Right cardiac atrium (tissue), 5 donors: ENCODE measurements around the gene NOD1. TPM values are rescaled to one million over a fixed set of nuclear protein-coding genes. Genes with fewer than 3 reads are reported as not detected.
"Not testable (repeated sequence)": the region's sequence is repeated elsewhere in the genome, so short reads cannot be mapped to it uniquely, and the experiment has no call there.

ENCODE experiments used
- ATAC-seq, 2 donors: fragments of 200-7000 bp; cut with Tn5 transposase; one replicate each; pipeline versions ENCODE4 v1.8.0 to v1.9.1; 2020; ENCODE audit warnings: moderate library complexity in 2 of 2, mild to moderate bottlenecking in 1 of 2
- DNase-seq, 3 donors: peaks; one replicate each; pipeline ENCODE4 v3.0.0-alpha.2; 2020
- H3K27ac ChIP-seq: one replicate; pipeline ENCODE4 v1.5.1; 2013; ENCODE audit warnings: mild to moderate bottlenecking, low read length, control low read depth, moderate library complexity
- H3K27me3 ChIP-seq: one replicate; pipeline ENCODE4 v1.6.1; 2013; ENCODE audit not compliant: control insufficient read depth, insufficient read depth
- H3K4me1 ChIP-seq: one replicate; pipeline ENCODE4 v1.6.1; 2013; ENCODE audit warnings: low read length; ENCODE audit not compliant: control insufficient read depth, insufficient read depth
- H3K4me3 ChIP-seq: one replicate; pipeline ENCODE4 v1.5.1; 2013; ENCODE audit warnings: low read length, control low read depth
- H3K9me3 ChIP-seq: one replicate; pipeline ENCODE4 v1.6.1; 2013; ENCODE audit warnings: low read length; ENCODE audit not compliant: control insufficient read depth
- WGBS: extraction: QIAGEN DNeasy Blood & Tissue Kit; methylation state at CpG from one replicate; pipeline ENCODE4 v1.1.7; 2013; 5-methylcytosine and 5-hydroxymethylcytosine counted together
- intact Hi-C, 4 donors: fragments of 100-400 bp; cut with DNase I; formaldehyde crosslinking; loops; one replicate each; pipeline versions ENCODE4 v1.11.0 to v1.14.0; 2022 to 2023
- polyA plus RNA-seq: library from polyadenylated mRNA; stranded (reverse); fragments of 200-250 nt; gene quantifications from one replicate; pipeline ENCODE4 v1.2.3, GENCODE V29; 2013
- total RNA-seq, 4 donors: library from RNA; stranded (reverse); fragmentation: NEBNext Ultra II Directional; extraction: Animal tissue kit (Norgen Biotek cat#: 25700); gene quantifications; one replicate each; pipeline ENCODE4 v1.2.1, GENCODE V29; 2021
- donor health status: healthy with polysubstance abuse.
- donor health status: DM: no; HTN: yes; CAD: no.
- donor health status: DM: no; HTN: no; CAD: no.
- donor health status: DM: no; HTN: yes; CAD: no; lungs with severe emphysema.
- donor health status: DM: yes; HTN: yes; CAD: no.

Gene NOD1
- total and polyA plus RNA-seq, 5 donors, result 8.6 to 15.5 (median 11.8) TPM

DNA sequence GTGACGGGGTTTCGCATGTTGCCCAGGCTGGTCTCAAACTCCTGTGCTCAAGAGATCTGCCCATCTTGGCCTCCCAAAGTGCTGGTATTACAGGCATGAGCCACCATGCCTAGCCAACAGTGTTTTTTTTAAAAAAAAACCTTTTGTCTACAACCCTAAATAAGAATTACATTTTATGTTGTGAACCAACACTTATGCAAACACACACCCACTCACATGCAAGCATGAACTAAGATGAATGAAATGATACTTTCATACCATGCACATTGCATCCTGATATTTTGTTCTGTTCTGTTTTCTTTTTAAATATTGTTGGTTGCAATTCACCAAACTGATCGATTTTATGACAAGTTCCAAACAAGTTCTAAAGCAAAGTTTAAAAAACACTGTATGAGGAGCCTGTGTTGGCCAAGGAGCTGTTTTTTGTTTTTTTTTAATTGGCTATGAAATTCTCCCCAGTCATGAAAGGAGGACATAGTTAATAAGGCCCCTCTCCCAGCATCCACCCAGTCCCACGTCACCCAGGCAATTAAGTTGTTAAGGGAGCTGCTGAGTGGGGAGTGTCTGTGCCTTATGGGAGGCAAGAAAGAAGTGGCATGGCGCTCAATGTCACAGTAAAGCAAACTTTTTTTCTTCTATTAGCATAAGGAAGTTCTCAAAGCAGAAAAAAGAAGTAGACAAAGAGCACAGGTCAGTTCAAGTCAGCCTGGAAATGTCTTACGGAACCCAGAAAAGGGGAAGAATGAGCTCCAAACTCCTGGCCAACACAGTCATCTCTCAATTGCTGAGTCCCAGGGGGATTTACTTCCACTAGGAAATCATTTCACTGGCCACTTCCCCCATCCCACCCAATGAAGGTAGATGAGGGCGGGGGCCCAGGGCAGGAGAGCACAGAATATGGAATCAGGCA lies 50.1 kb downstream of the NOD1 start:
- Histone ChIP-seq H3K9me3 (no peaks in the 10 kb centered on the region), H3K4me1 (peaks cover 12% of the 10 kb centered on the region), H3K4me3 (no peak overlapping the region), H3K27ac (peak overlapping the region; percentile 32), H3K27me3 (no peaks in the 10 kb centered on the region)
- 87% methylated on average over 7 of the region's 7 CpGs for WGBS
- no peak for ATAC-seq
- intact Hi-C loops, result loop anchor here in 1 of 4 donors (10.0 kb wide), 1 partner anchor 154 kb away; no protein-coding TSS in a partner anchor
- no peak for DNase-seq

GRCh38 chr7:30427296-30428070 lies 51.1 kb downstream of the NOD1 start:
- DNase-seq, result no peak
- no peak overlapping the region for H3K27ac ChIP-seq
- 81% methylated on average over 6 of the region's 6 CpGs for WGBS
- H3K4me1 ChIP-seq, result peaks cover 8% of the 10 kb centered on the region
- H3K9me3 ChIP-seq, result no peaks in the 10 kb centered on the region
- no peak overlapping the region for H3K4me3 ChIP-seq
- ATAC-seq, result peak; percentile 24 to 34
- no peaks in the 10 kb centered on the region for H3K27me3 ChIP-seq
- intact Hi-C loops, result loop anchor here in 1 of 4 donors (10.0 kb wide), 1 partner anchor 153 kb away; no protein-coding TSS in a partner anchor

- ATAC-seq, result no peak
- Histone ChIP-seq H3K27ac (no peak overlapping the region), H3K27me3 (no peaks in the 10 kb centered on the region), H3K9me3 (no peaks in the 10 kb centered on the region), H3K4me1 (no peaks in the 10 kb centered on the region), H3K4me3 (no peak overlapping the region)
- WGBS, result 85% methylated on average over 5 of the region's 5 CpGs
- intact Hi-C loops, result loop anchor here in 1 of 4 donors (10.0 kb wide), 1 partner anchor 150 kb away; no protein-coding TSS in a partner anchor
- DNase-seq, result peak in 1 of 3 donors; percentile 41
Observed at GRCh38 chr7:30424506-30424905, 54.1 kb downstream of the NOD1 start.

DNA sequence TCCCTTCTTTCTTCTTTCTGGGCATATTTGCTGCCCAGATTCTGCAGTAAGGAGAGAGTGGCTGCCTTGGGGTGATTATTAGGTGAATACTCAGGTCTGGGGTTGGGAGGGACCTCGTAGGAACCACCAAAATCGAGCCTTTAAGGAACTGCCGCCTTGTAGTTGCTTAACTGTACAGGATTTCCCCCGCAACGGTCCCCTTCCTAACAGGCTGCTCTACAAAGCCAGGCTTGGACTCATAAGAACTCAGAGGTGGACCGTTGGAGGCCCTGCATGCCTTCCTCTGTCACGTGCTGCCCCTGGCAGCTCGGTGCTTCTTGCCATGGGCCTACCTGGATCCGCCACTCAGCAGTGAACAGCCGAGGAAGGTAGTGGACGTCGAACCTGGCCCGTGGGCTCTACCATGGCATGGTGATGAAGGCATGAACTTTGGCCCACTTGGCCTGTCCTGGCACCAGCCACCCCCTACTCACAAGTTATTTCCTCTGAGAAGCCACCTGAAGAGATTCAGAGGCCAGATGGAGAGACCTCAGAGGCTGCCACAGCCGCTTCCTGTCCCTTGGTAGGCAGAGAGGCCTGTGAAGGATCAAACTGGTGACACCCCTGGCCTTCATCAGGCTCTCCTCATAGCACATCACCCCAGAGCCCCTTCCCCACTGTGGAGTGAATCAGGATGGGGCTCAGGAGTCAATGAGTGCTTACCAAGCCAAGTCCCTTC lies 54.6 kb downstream of the NOD1 start:
- ATAC-seq (peak in 1 of 2 donors; percentile 14), DNase-seq (peak in 1 of 3 donors; percentile 33)
- Histone ChIP-seq H3K27ac (no peak overlapping the region), H3K27me3 (no peaks in the 10 kb centered on the region), H3K4me1 (no peaks in the 10 kb centered on the region), H3K9me3 (no peaks in the 10 kb centered on the region), H3K4me3 (no peak overlapping the region)
- 87% methylated on average over 14 of the region's 14 CpGs for WGBS
- intact Hi-C loops, result loop anchor here in 1 of 4 donors (10.0 kb wide), 1 partner anchor 149 kb away; no protein-coding TSS in a partner anchor

DNA sequence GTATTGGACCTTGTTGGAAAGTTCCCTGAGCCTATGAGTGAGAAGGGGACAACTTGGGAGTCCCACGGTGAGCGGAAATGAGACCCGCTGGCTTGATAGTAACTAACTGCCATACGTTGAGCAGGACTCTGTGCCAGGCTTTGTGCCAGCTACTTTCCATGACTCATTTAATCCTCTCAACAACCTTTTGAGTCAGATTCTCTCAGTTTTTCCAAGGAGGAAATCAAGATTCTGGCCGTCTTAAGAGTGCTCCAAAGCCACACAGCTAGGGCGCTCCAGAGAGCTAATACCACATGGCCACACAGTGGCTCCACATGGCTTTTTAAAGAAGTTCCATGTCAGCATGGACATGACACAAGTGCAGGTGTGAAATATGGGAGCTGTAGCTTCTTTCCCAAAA lies 55.7 kb downstream of the NOD1 start:
- Histone ChIP-seq H3K27ac (no peak overlapping the region), H3K4me1 (no peaks in the 10 kb centered on the region), H3K4me3 (no peak overlapping the region), H3K27me3 (no peaks in the 10 kb centered on the region), H3K9me3 (no peaks in the 10 kb centered on the region)
- whole genome bisulfite sequencing, result 78% methylated on average over 6 of the region's 6 CpGs
- ATAC-seq (peak; percentile 21 to 67), DNase-seq (no peak)
- intact Hi-C loops, result loop anchor here in 1 of 4 donors (10.0 kb wide), 1 partner anchor 148 kb away; no protein-coding TSS in a partner anchor

DNA sequence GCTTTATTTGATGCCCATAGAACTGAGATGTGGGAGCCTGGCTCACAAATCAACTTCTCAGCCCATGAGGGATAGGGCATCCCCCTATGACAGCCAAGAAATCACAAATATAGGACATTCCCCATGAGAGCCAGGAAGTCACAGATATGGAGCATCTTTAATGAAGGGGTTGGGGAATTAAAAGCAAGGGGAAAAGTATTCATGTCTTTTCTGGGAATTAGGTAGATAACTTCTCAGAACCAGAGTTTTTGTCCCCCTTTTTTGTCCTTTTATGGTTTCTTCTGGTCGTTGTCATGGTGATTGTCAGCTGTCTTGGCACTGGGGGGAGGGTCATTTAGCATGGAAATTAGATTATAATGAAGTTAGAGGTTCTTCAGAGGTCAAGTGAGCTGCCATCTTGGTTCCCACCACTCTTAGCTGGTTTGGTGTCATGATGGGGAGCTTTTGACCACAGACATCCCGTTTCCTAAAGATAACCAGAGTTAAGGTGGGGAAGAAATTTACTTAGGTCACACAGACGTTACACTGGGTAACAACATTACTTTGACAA lies 56.9 kb downstream of the NOD1 start:
- no peak overlapping the region for H3K4me3 ChIP-seq
- H3K4me1 ChIP-seq, result no peaks in the 10 kb centered on the region
- WGBS, result 82% methylated on average over 3 of the region's 3 CpGs
- ATAC-seq (no peak), DNase-seq (no peak)
- no peaks in the 10 kb centered on the region for H3K9me3 ChIP-seq
- intact Hi-C loops, result loop anchor here in 1 of 4 donors (10.0 kb wide), 1 partner anchor 147 kb away; no protein-coding TSS in a partner anchor
- H3K27ac ChIP-seq, result no peak overlapping the region
- H3K27me3 ChIP-seq, result no peaks in the 10 kb centered on the region

DNA sequence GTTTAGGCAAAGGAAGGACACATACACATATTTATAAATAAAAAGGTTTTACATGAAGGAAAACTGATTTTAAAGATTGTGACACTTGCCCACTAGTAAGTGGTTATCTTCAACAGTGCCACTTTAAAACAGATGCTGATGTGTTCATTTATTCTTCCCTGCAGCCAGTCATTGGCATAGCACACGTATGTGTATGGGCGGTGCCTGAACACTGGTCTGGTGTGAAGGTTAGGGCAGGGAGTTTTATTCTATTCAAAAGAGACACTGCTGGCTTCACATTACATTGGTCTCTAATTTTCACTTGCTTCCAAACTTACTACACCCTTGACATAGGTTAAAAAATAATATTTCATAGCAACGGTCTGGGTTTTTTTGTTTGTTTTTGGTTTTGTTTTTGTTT lies 57.9 kb downstream of the NOD1 start:
- DNase-seq (no peak), ATAC-seq (no peak)
- no peak overlapping the region for H3K4me3 ChIP-seq
- intact Hi-C loops, result loop anchor here in 1 of 4 donors (10.0 kb wide), 1 partner anchor 146 kb away; no protein-coding TSS in a partner anchor
- H3K9me3 ChIP-seq, result no peaks in the 10 kb centered on the region
- H3K27me3 ChIP-seq, result no peaks in the 10 kb centered on the region
- H3K27ac ChIP-seq, result no peak overlapping the region
- H3K4me1 ChIP-seq, result no peaks in the 10 kb centered on the region
- WGBS, result 76% methylated on average over 3 of the region's 3 CpGs

- intact Hi-C loops, result loop anchor here in 1 of 4 donors (10.0 kb wide), 1 partner anchor 145 kb away; no protein-coding TSS in a partner anchor
- H3K9me3 ChIP-seq, H3K27me3 ChIP-seq, H3K4me1 ChIP-seq, H3K27ac ChIP-seq, H3K4me3 ChIP-seq, ATAC-seq, DNase-seq: not testable (repeated sequence)
- WGBS, result 89% methylated on average over 19 of the region's 26 CpGs
Observed at GRCh38 chr7:30420080-30420479, 58.5 kb downstream of the NOD1 start.

GRCh38 chr7:30413864-30414263 lies 64.7 kb downstream of the NOD1 start:
- no peaks in the 10 kb centered on the region for H3K9me3 ChIP-seq
- H3K4me1 ChIP-seq, result no peaks in the 10 kb centered on the region
- WGBS, result 98% methylated on average over 7 of the region's 7 CpGs
- no peaks in the 10 kb centered on the region for H3K27me3 ChIP-seq
- DNase-seq (no peak), ATAC-seq (peak in 1 of 2 donors; percentile 37)
- H3K4me3 ChIP-seq, result no peak overlapping the region
- intact Hi-C loops, result loop anchor here in 2 of 4 donors (2.0 to 10.0 kb wide), 3 partner anchors 139 to 249 kb away; no protein-coding TSS in a partner anchor
- H3K27ac ChIP-seq, result no peak overlapping the region
